Right forelimb (tissue), 1 donor: ENCODE results near the gene PRPF40B.

Experiments
- DNase-seq: peaks from one replicate; pipeline ENCODE4 v3.0.0-alpha.2; 2018

Gene PRPF40B

GRCh38 chr12:49636979-49637755, 13.8 kb downstream of the PRPF40B start:
- peak; percentile 73 for DNase-seq

- DNase-seq = no peak
Measured at GRCh38 chr12:49641748-49642369, 18.5 kb downstream of the PRPF40B start.

GRCh38 chr12:49642370-49642802, 19.0 kb downstream of the PRPF40B start:
- DNase-seq = no peak

- no peak for DNase-seq
Measured at GRCh38 chr12:49643135-49643534, 19.8 kb downstream of the PRPF40B start.

GRCh38 chr12:49643961-49644619, 20.7 kb downstream of the PRPF40B start:
- no peak for DNase-seq

- DNase-seq = peak; percentile 85
Measured at GRCh38 chr12:49644620-49644994, 21.2 kb downstream of the PRPF40B start.

GRCh38 chr12:49645146-49646039, 22.0 kb downstream of the PRPF40B start:
- no peak for DNase-seq

GRCh38 chr12:49646331-49646830, 23.0 kb downstream of the PRPF40B start:
- no peak for DNase-seq

- DNase-seq = no peak
Measured at GRCh38 chr12:49646871-49647654, 23.7 kb downstream of the PRPF40B start.

- no peak for DNase-seq
Measured at GRCh38 chr12:49647827-49648711, 24.7 kb downstream of the PRPF40B start.

- DNase-seq = no peak
Measured at GRCh38 chr12:49648712-49649003, 25.3 kb downstream of the PRPF40B start.

- DNase-seq = no peak
Measured at GRCh38 chr12:49649445-49649844, 26.1 kb downstream of the PRPF40B start.

- no peak for DNase-seq
Measured at GRCh38 chr12:49649892-49650291, 26.5 kb downstream of the PRPF40B start.

GRCh38 chr12:49651855-49652254, 28.5 kb downstream of the PRPF40B start:
- no peak for DNase-seq

- DNase-seq = no peak
Measured at GRCh38 chr12:49652921-49653520, 29.7 kb downstream of the PRPF40B start.

GRCh38 chr12:49654715-49655114, 31.4 kb downstream of the PRPF40B start:
- no peak for DNase-seq

- DNase-seq = no peak
Measured at GRCh38 chr12:49655595-49656236, 32.4 kb downstream of the PRPF40B start.

- no peak for DNase-seq
Measured at GRCh38 chr12:49658276-49658675, 34.9 kb downstream of the PRPF40B start.

- DNase-seq = no peak
Measured at GRCh38 chr12:49659753-49660152, 36.4 kb downstream of the PRPF40B start.

- no peak for DNase-seq
Measured at GRCh38 chr12:49661191-49661590, 37.8 kb downstream of the PRPF40B start.
